Glutamatergic neuron (in vitro differentiated cells): ENCODE measurements around the gene ARHGEF4. TPM values are rescaled to one million over a fixed set of nuclear protein-coding genes. Genes with fewer than 3 reads are reported as not detected.

Experiments used
- DNase-seq: peaks from one replicate; pipeline ENCODE4 v3.0.0; 2022
- H3K27ac Mint-ChIP-seq: one replicate; pipeline ENCODE4 v1.8.0; 2020; ENCODE audit warnings: mild to moderate bottlenecking, mixed read lengths, inconsistent platforms; ENCODE audit not compliant: unreplicated experiment
- H3K27me3 Mint-ChIP-seq: one replicate; pipeline ENCODE4 v1.8.0; 2020; ENCODE audit warnings: mild to moderate bottlenecking, moderate library complexity, mixed read lengths, inconsistent platforms; ENCODE audit not compliant: unreplicated experiment
- H3K36me3 Mint-ChIP-seq: one replicate; pipeline ENCODE4 v1.8.0; 2020; ENCODE audit warnings: mild to moderate bottlenecking, mixed read lengths, inconsistent platforms; ENCODE audit not compliant: unreplicated experiment
- H3K4me1 Mint-ChIP-seq: one replicate; pipeline ENCODE4 v1.8.0; 2020; ENCODE audit warnings: mild to moderate bottlenecking, low read depth, mixed read lengths, inconsistent platforms; ENCODE audit not compliant: unreplicated experiment
- H3K4me3 Mint-ChIP-seq: one replicate; pipeline ENCODE4 v1.8.0; 2020; ENCODE audit warnings: mild to moderate bottlenecking, mixed read lengths, inconsistent platforms; ENCODE audit not compliant: unreplicated experiment
- H3K9me3 Mint-ChIP-seq: one replicate; pipeline ENCODE4 v1.8.0; 2020; ENCODE audit warnings: mild to moderate bottlenecking, moderate library complexity, mixed read lengths, inconsistent platforms; ENCODE audit not compliant: unreplicated experiment
- total RNA-seq: library from RNA; stranded (reverse); fragmentation: NEBNext Ultra II Directional; extraction: Animal tissue kit (Norgen Biotek cat#: 25700); gene quantifications from one replicate; pipeline ENCODE4 v1.2.1, GENCODE V29; 2021; ENCODE audit not compliant: unreplicated experiment
- TF ChIP-seq, protein P1 (sequence below): fragments of 200-600 bp; sonication (generic); IDR thresholded peaks from one replicate; pipeline ENCODE4 v1.5.0; 2021; ENCODE audit not compliant: partially characterized antibody, unreplicated experiment

The ARHGEF4 gene
- total RNA-seq, 1 donor from 2014 or later: 6.1 TPM

- Mint-ChIP-seq H3K4me1 (peaks cover 12% of the 10 kb centered on the region), H3K27me3 (peaks cover 5% of the 10 kb centered on the region), H3K27ac (no peak overlapping the region), H3K9me3 (peaks cover 7% of the 10 kb centered on the region), H3K4me3 (no peak overlapping the region), H3K36me3 (peaks cover 3% of the 10 kb centered on the region)
- TF ChIP-seq, protein P1, sequence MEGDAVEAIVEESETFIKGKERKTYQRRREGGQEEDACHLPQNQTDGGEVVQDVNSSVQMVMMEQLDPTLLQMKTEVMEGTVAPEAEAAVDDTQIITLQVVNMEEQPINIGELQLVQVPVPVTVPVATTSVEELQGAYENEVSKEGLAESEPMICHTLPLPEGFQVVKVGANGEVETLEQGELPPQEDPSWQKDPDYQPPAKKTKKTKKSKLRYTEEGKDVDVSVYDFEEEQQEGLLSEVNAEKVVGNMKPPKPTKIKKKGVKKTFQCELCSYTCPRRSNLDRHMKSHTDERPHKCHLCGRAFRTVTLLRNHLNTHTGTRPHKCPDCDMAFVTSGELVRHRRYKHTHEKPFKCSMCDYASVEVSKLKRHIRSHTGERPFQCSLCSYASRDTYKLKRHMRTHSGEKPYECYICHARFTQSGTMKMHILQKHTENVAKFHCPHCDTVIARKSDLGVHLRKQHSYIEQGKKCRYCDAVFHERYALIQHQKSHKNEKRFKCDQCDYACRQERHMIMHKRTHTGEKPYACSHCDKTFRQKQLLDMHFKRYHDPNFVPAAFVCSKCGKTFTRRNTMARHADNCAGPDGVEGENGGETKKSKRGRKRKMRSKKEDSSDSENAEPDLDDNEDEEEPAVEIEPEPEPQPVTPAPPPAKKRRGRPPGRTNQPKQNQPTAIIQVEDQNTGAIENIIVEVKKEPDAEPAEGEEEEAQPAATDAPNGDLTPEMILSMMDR: no peak
- no peak for DNase-seq
Observed at GRCh38 chr2:131046028-131046917, 209.6 kb downstream of the ARHGEF4 start.

DNA sequence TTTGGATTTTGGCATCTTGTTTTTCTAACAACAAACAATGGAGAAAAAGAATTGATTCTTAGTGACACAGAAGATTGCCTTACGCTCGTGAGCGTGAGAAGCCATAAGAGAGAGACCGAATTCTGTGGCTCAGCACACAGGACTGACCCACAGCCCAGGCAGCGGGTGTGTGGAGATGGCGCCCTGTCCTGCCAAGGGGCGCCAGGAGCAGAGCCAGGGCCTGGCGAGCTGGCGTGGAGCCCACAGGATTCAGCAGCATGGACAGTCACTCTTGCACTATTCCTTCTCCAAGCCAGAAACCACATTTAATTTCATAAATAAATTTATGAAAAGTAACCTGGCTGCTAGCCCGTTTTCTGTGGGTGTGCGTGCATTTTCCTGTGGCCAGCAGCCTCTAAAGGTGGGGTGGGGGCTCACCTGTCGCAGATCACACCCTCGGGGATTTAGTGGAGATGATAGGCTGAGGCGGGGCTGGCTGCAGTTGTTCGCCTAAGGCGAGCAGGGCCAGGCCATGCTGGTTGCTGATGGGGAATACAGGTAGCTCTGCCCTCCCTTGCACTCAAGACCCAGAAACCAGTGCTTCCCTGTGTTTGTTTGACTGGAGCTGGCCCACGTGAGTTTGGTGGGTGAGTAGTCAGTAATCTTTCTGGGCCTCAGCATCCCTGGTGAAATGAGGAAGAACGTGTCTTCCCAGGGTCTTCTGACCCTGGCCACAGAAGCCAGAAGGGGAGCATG is 210.4 kb downstream of the ARHGEF4 start:
- no peak overlapping the region for H3K27ac Mint-ChIP-seq
- no peak overlapping the region for H3K4me3 Mint-ChIP-seq
- H3K36me3 Mint-ChIP-seq: peaks cover 3% of the 10 kb centered on the region
- peaks cover 7% of the 10 kb centered on the region for H3K9me3 Mint-ChIP-seq
- TF ChIP-seq, protein P1: no peak
- DNase-seq: no peak
- peaks cover 9% of the 10 kb centered on the region for H3K4me1 Mint-ChIP-seq
- H3K27me3 Mint-ChIP-seq: peaks cover 5% of the 10 kb centered on the region

DNA sequence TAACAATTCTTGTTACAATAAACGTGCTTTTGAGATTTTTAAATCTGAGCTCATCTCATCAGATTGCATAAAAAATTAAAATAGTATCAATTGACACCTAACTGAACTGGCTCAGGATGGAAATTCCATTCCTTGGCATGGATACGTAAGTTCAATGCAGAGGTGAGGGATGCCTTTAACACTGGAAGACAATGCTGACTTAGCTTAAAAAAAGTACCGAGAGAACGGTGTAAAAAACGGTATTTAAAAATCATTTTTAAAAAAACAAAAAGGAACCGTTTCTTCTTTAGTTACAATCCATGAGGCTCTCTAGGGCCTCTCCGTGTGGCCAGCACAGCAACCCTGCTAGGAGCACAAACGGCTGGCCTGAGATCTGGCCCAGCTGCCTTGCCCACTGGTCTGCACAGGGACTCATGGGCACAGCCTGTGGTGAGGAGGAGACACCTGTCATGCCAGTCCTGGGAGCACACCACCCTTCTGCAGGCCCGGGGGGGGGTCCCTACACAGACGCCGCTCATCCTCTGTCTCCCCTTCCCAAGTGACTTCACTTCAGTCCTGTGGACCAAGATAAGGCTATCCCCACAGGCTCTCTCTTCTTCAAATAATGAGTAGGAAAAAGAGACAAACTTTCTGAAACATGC is 211.3 kb downstream of the ARHGEF4 start:
- Mint-ChIP-seq H3K4me3 (no peak overlapping the region), H3K36me3 (peaks cover 3% of the 10 kb centered on the region), H3K9me3 (peaks cover 4% of the 10 kb centered on the region)

GRCh38 chr2:131048641-131049040 is 211.9 kb downstream of the ARHGEF4 start:
- Mint-ChIP-seq H3K27me3 (peaks cover 6% of the 10 kb centered on the region), H3K9me3 (peaks cover 4% of the 10 kb centered on the region), H3K36me3 (peaks cover 3% of the 10 kb centered on the region), H3K4me3 (no peak overlapping the region), H3K4me1 (peaks cover 2% of the 10 kb centered on the region), H3K27ac (no peak overlapping the region)
- no peak for DNase-seq
- TF ChIP-seq, protein P1: no peak

More for the DNA sequence above, 211.3 kb downstream of the ARHGEF4 start:
- TF ChIP-seq, protein P1: no peak
- peaks cover 2% of the 10 kb centered on the region for H3K4me1 Mint-ChIP-seq
- no peak for DNase-seq
- no peak overlapping the region for H3K27ac Mint-ChIP-seq
- H3K27me3 Mint-ChIP-seq: peaks cover 6% of the 10 kb centered on the region
